Gastrocnemius medialis (tissue), 4 donors: Measurements from ENCODE around the gene IFI27L2.

Source experiments
- CTCF ChIP-seq, 5 experiments: fragments of 450-650 bp in 3 of 5; fragments of 200-600 bp in 2 of 5; sonication (generic) in 2 of 5; IDR thresholded peaks in 4 of 5; conservative IDR thresholded peaks in 1 of 5; 1 replicate in 4 of 5; 2 replicates in 1 of 5; pipeline ENCODE4 v1.5.1; 2016 to 2019; ENCODE audit warnings: antibody characterized with exemption in 5 of 5, mild to moderate bottlenecking in 3 of 5, moderate library complexity in 3 of 5
- POLR2A ChIP-seq, 2 donors: fragments of 450-650 bp; IDR thresholded peaks; one replicate each; pipeline ENCODE4 v1.6.1; 2017; ENCODE audit warnings: antibody characterized with exemption in 2 of 2, mild to moderate bottlenecking in 2 of 2, moderate library complexity in 2 of 2

GRCh38 chr14:94158239-94158883 lies 29.0 kb upstream of the IFI27L2 start:
- TF ChIP-seq CTCF (IDR thresholded peaks at IDR 0.05 in 4 of 5, conservative IDR thresholded peaks at IDR 0.05 in 1 of 5) (no peak), POLR2A (IDR thresholded peaks at IDR 0.05) (no peak)
